ENCODE data around the gene RABGAP1L.

Gene RABGAP1L

GRCh38 chr1:174149216-174149615 lies 10.1 kb upstream of the RABGAP1L start:
- Histone ChIP-seq H3K9ac (ENCODE audit: low read depth, low read length, poor library complexity, severe bottlenecking) (no peak overlapping the region), H2AFZ (ENCODE audit: low read length) (no peak overlapping the region), H3K36me3 (ENCODE audit: insufficient read depth, low read length) (no peaks in the 10 kb centered on the region), H3K4me3 (ENCODE audit: low read length, poor library complexity, severe bottlenecking) (no peak overlapping the region), H3K9me2 (replicated peaks; ENCODE audit: low read depth, low read length) (no peaks in the 10 kb centered on the region), H3F3A (ENCODE audit: low read depth) (no peaks in the 10 kb centered on the region), H3K4me2 (ENCODE audit: low read depth, low read length, poor library complexity, severe bottlenecking) (no peak overlapping the region), H3K79me2 (ENCODE audit: insufficient read depth, low read length) (no peaks in the 10 kb centered on the region), H3K9me3 (ENCODE audit: insufficient read depth, low read depth, low read length) (0 out of 2 replicates have a peak, but pooled peaks cover 3% of the 10 kb centered on the region), H3K27me3 (ENCODE audit: insufficient read depth, low read length, poor library complexity, severe bottlenecking) (no peaks in the 10 kb centered on the region), H4K20me1 (ENCODE audit: insufficient read depth, low read length, poor library complexity, severe bottlenecking) (no peaks in the 10 kb centered on the region), H3K4me1 (ENCODE audit: insufficient read depth, low read length, poor library complexity, severe bottlenecking) (peaks cover 7% of the 10 kb centered on the region)
- TF ChIP-seq CTCF (conservative IDR thresholded peaks at IDR 0.05; ENCODE audit: low read length) (no peak), EZH2phosphoT487 (IDR thresholded peaks at IDR 0.05; ENCODE audit: borderline replicate concordance) (no peak)

DNA sequence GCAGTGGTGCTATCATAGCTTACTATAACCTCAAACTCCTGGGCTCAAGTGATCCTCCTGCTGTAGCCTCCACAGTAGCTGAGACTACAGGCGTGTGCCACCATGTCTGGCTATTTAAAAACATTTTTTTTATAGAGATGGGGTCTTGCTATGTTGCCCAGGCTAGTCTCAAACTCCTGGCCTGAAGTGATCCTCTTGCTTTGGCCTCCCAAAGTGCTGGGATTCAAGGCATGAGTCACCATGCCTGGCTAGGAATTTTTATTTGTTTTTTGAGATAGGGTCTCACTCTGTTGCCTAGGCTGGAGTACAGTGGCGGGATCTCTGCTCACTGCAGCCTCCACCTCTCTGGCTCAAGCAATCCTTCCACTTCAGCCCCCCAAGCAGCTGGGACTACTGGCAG lies 8.8 kb upstream of the RABGAP1L start:
- Histone ChIP-seq H3K4me2 (ENCODE audit: low read depth, low read length, poor library complexity, severe bottlenecking) (no peak overlapping the region), H3F3A (ENCODE audit: low read depth) (no peaks in the 10 kb centered on the region), H3K9me2 (replicated peaks; ENCODE audit: low read depth, low read length) (no peaks in the 10 kb centered on the region), H3K36me3 (ENCODE audit: insufficient read depth, low read length) (no peaks in the 10 kb centered on the region), H3K79me2 (ENCODE audit: insufficient read depth, low read length) (no peaks in the 10 kb centered on the region), H2AFZ (ENCODE audit: low read length) (no peak overlapping the region), H3K9me3 (ENCODE audit: insufficient read depth, low read depth, low read length) (0 out of 2 replicates have a peak, but pooled peaks cover 3% of the 10 kb centered on the region), H3K9ac (ENCODE audit: low read depth, low read length, poor library complexity, severe bottlenecking) (no peak overlapping the region), H3K4me3 (ENCODE audit: low read length, poor library complexity, severe bottlenecking) (no peak overlapping the region), H4K20me1 (ENCODE audit: insufficient read depth, low read length, poor library complexity, severe bottlenecking) (no peaks in the 10 kb centered on the region), H3K4me1 (ENCODE audit: insufficient read depth, low read length, poor library complexity, severe bottlenecking) (peaks cover 7% of the 10 kb centered on the region), H3K27me3 (ENCODE audit: insufficient read depth, low read length, poor library complexity, severe bottlenecking) (no peaks in the 10 kb centered on the region)
- TF ChIP-seq CTCF (conservative IDR thresholded peaks at IDR 0.05; ENCODE audit: low read length) = no peak
- TF ChIP-seq EZH2phosphoT487 (IDR thresholded peaks at IDR 0.05; ENCODE audit: borderline replicate concordance) = no peak

GRCh38 chr1:174152427-174152826 lies 6.9 kb upstream of the RABGAP1L start:
- no peak overlapping the region for H3K4me2 ChIP-seq (ENCODE audit: low read depth, low read length, poor library complexity, severe bottlenecking)
- no peak for TF ChIP-seq CTCF (conservative IDR thresholded peaks at IDR 0.05; ENCODE audit: low read length)
- TF ChIP-seq EZH2phosphoT487 (IDR thresholded peaks at IDR 0.05; ENCODE audit: borderline replicate concordance) = no peak
- no peaks in the 10 kb centered on the region for H3K36me3 ChIP-seq (ENCODE audit: insufficient read depth, low read length)

More at GRCh38 chr1:174152427-174152826, 6.9 kb upstream of the RABGAP1L start:
- Histone ChIP-seq H4K20me1 (ENCODE audit: insufficient read depth, low read length, poor library complexity, severe bottlenecking) (no peaks in the 10 kb centered on the region), H3F3A (ENCODE audit: low read depth) (no peaks in the 10 kb centered on the region; the same call in 1 of the 2 replicates), H2AFZ (ENCODE audit: low read length) (peak overlapping the region; percentile 74; the same call in 1 of the 2 replicates), H3K9me2 (replicated peaks; ENCODE audit: low read depth, low read length) (no peaks in the 10 kb centered on the region), H3K79me2 (ENCODE audit: insufficient read depth, low read length) (no peaks in the 10 kb centered on the region), H3K4me3 (ENCODE audit: low read length, poor library complexity, severe bottlenecking) (no peak overlapping the region), H3K9me3 (ENCODE audit: insufficient read depth, low read depth, low read length) (0 out of 2 replicates have a peak, but pooled peaks cover 3% of the 10 kb centered on the region), H3K27me3 (ENCODE audit: insufficient read depth, low read length, poor library complexity, severe bottlenecking) (no peaks in the 10 kb centered on the region), H3K4me1 (ENCODE audit: insufficient read depth, low read length, poor library complexity, severe bottlenecking) (peaks cover 7% of the 10 kb centered on the region), H3K9ac (ENCODE audit: low read depth, low read length, poor library complexity, severe bottlenecking) (no peak overlapping the region)
